HG03378 (cell line): ENCODE data around the gene HOMER1.
A peak's percentile ranks its signal among the peaks of the same experiment; 100 is the strongest.

Experiments
- ATAC-seq: cut with Tn5 transposase; IDR thresholded peaks from one replicate; pipeline ENCODE4 v1.9.1; 2021; ENCODE audit warnings: mild to moderate bottlenecking, moderate library complexity; ENCODE audit not compliant: unreplicated experiment

The HOMER1 gene

GRCh38 chr5:79513704-79514390 is at the start of gene HOMER1:
TSS of gene HOMER1 (minus strand) at chr5:79514134. CDS start at chr5:79512774, 1,360 bp downstream.
- ATAC-seq: peak; percentile 28

- no peak for ATAC-seq
Observed at GRCh38 chr5:79563247-79563590, 49.3 kb upstream of the HOMER1 start.

GRCh38 chr5:79562351-79563246 is 48.7 kb upstream of the HOMER1 start:
- no peak for ATAC-seq

GRCh38 chr5:79561525-79561893 is 47.6 kb upstream of the HOMER1 start:
- ATAC-seq: peak; percentile 22

- ATAC-seq: peak; percentile 83
Observed at GRCh38 chr5:79560771-79561524, 47.0 kb upstream of the HOMER1 start.

- ATAC-seq: no peak
Observed at GRCh38 chr5:79555418-79555817, 41.5 kb upstream of the HOMER1 start.

- ATAC-seq: no peak
Observed at GRCh38 chr5:79552984-79553383, 39.0 kb upstream of the HOMER1 start.

GRCh38 chr5:79547982-79548381 is 34.0 kb upstream of the HOMER1 start:
- ATAC-seq: no peak

- ATAC-seq: no peak
Observed at GRCh38 chr5:79547429-79547822, 33.5 kb upstream of the HOMER1 start.

GRCh38 chr5:79546782-79547428 is 33.0 kb upstream of the HOMER1 start:
- ATAC-seq: no peak

- no peak for ATAC-seq
Observed at GRCh38 chr5:79544131-79544530, 30.2 kb upstream of the HOMER1 start.

GRCh38 chr5:79540939-79541338 is 27.0 kb upstream of the HOMER1 start:
- no peak for ATAC-seq

- ATAC-seq: no peak
Observed at GRCh38 chr5:79536193-79536906, 22.4 kb upstream of the HOMER1 start.

GRCh38 chr5:79535477-79536192 is 21.7 kb upstream of the HOMER1 start:
- ATAC-seq: no peak

GRCh38 chr5:79529110-79529509 is 15.2 kb upstream of the HOMER1 start:
- ATAC-seq: no peak

- no peak for ATAC-seq
Observed at GRCh38 chr5:79527431-79527830, 13.5 kb upstream of the HOMER1 start.

- no peak for ATAC-seq
Observed at GRCh38 chr5:79526928-79527327, 13.0 kb upstream of the HOMER1 start.

GRCh38 chr5:79526493-79526892 is 12.6 kb upstream of the HOMER1 start:
- ATAC-seq: no peak

- no peak for ATAC-seq
Observed at GRCh38 chr5:79521156-79521555, 7.2 kb upstream of the HOMER1 start.

GRCh38 chr5:79518718-79519117 is 4.8 kb upstream of the HOMER1 start:
- no peak for ATAC-seq
